OCI-LY1 (cell line): ENCODE measurements around the gene OR52N4.

Source experiments
- H2AFZ ChIP-seq: fragments of 200-600 bp; sonication (generic), shearing (Covaris generic); 2 replicates; pipeline ENCODE4 v1.6.0; 2014; ENCODE audit warnings: antibody characterized with exemption, mild to moderate bottlenecking, low read length
- H3F3A ChIP-seq: fragments of 200-600 bp; sonication (generic), shearing (Covaris generic); 2 replicates; pipeline ENCODE4 v1.6.0; 2014; ENCODE audit warnings: mild to moderate bottlenecking, antibody characterized with exemption, low read length, moderate library complexity; ENCODE audit not compliant: insufficient read depth
- H3K27ac ChIP-seq: fragments of 200-600 bp; sonication (generic); 2 replicates; pipeline ENCODE4 v1.5.1; 2014; ENCODE audit warnings: low read length, mixed run types, mild to moderate bottlenecking, low read depth; ENCODE audit not compliant: poor library complexity, severe bottlenecking
- H3K27me3 ChIP-seq: fragments of 200-600 bp; sonication (generic); 2 replicates; pipeline ENCODE4 v1.6.0; 2014; ENCODE audit warnings: antibody characterized with exemption, mild to moderate bottlenecking, low read length, moderate library complexity; ENCODE audit not compliant: insufficient read depth
- H3K36me3 ChIP-seq: fragments of 200-600 bp; sonication (generic); 2 replicates; pipeline ENCODE4 v1.6.1; 2014; ENCODE audit warnings: mild to moderate bottlenecking, antibody characterized with exemption, low read length, moderate library complexity, mixed read lengths; ENCODE audit not compliant: insufficient read depth
- H3K4me1 ChIP-seq: fragments of 200-600 bp; sonication (generic); 2 replicates; pipeline ENCODE4 v1.5.1; 2014; ENCODE audit warnings: mild to moderate bottlenecking, low read length, moderate library complexity; ENCODE audit not compliant: insufficient read depth, severe bottlenecking
- H3K4me2 ChIP-seq: fragments of 200-600 bp; sonication (generic), shearing (Covaris generic); 2 replicates; pipeline ENCODE4 v1.6.1; 2014; ENCODE audit warnings: low read length
- H3K4me3 ChIP-seq: fragments of 200-600 bp; sonication (generic); 2 replicates; pipeline ENCODE4 v1.5.1; 2014; ENCODE audit warnings: low read length, low read depth, mild to moderate bottlenecking, mixed read lengths; ENCODE audit not compliant: poor library complexity, severe bottlenecking
- H3K79me2 ChIP-seq: fragments of 200-600 bp; shearing (Covaris generic); 2 replicates; pipeline ENCODE4 v1.6.1; 2016; ENCODE audit warnings: mixed run types, low read length, mixed read lengths; ENCODE audit not compliant: insufficient read depth
- H3K9ac ChIP-seq: fragments of 200-600 bp; sonication (generic), shearing (Covaris generic); 2 replicates; pipeline ENCODE4 v1.6.1; 2014; ENCODE audit warnings: mild to moderate bottlenecking, low read length, mixed read lengths
- H3K9me2 ChIP-seq: fragments of 200-600 bp; sonication (generic), shearing (Covaris generic); 2 replicates; pipeline ENCODE4 v1.6.1; 2014; ENCODE audit warnings: low read depth, mild to moderate bottlenecking, low read length, mixed read lengths
- H3K9me3 ChIP-seq: fragments of 200-600 bp; shearing (Covaris generic); 2 replicates; pipeline ENCODE4 v1.6.1; 2014; ENCODE audit warnings: low read length, mixed read lengths
- H4K20me1 ChIP-seq: fragments of 200-600 bp; sonication (generic), shearing (Covaris generic); 2 replicates; pipeline ENCODE4 v1.6.0; 2016; ENCODE audit warnings: mild to moderate bottlenecking, low read length; ENCODE audit not compliant: insufficient read depth
- CTCF ChIP-seq: fragments of 200-600 bp; sonication (generic), shearing (Covaris generic); IDR thresholded peaks from 2 replicates; pipeline ENCODE4 v1.5.1; 2017; ENCODE audit warnings: mild to moderate bottlenecking, antibody characterized with exemption, low read length, moderate library complexity, mixed read lengths
- EZH2 ChIP-seq: fragments of 200-600 bp; sonication (generic), shearing (Covaris generic); IDR thresholded peaks from 2 replicates; pipeline ENCODE4 v1.8.0; 2017; ENCODE audit warnings: borderline replicate concordance, mixed run types, mild to moderate bottlenecking, antibody characterized with exemption, low read length, moderate library complexity, mixed read lengths

OR52N4 gene

GRCh38 chr11:5783255-5783654 lies 29.2 kb downstream of the OR52N4 start, which contains the start of gene OR52N5:
Gene OR52N5 (minus strand): TSS chr11:5783355. CDS start chr11:5778634, 4,721 bp downstream.
- Histone ChIP-seq H3K4me3 (no peak within 1 kb of the TSS), H3K9me2 (no peaks in the 10 kb centered on the region), H3K36me3 (no peaks in the 10 kb centered on the region), H3K4me1 (no peaks in the 10 kb centered on the region), H2AFZ (no peak within 1 kb of the TSS), H4K20me1 (no peaks in the 10 kb centered on the region), H3F3A (no peaks in the 10 kb centered on the region), H3K9me3 (no peaks in the 10 kb centered on the region), H3K27me3 (no peaks in the 10 kb centered on the region), H3K9ac (no peak within 1 kb of the TSS), H3K4me2 (no peak within 1 kb of the TSS), H3K79me2 (no peaks in the 10 kb centered on the region), H3K27ac (no peak within 1 kb of the TSS)
- TF ChIP-seq EZH2 = no peak

GRCh38 chr11:5791165-5791564 lies 37.1 kb downstream of the OR52N4 start, which contains the start of gene OR52N1:
Gene OR52N1 (minus strand): TSS chr11:5791265. CDS start chr11:5788816, 2,449 bp downstream.
- no peaks in the 10 kb centered on the region for H3K27me3 ChIP-seq
- no peak within 1 kb of the TSS for H3K27ac ChIP-seq
- no peaks in the 10 kb centered on the region for H4K20me1 ChIP-seq
- no peak within 1 kb of the TSS for H3K9ac ChIP-seq
- H2AFZ ChIP-seq = no peak within 1 kb of the TSS
- H3K36me3 ChIP-seq = no peaks in the 10 kb centered on the region
- H3K9me3 ChIP-seq = no peaks in the 10 kb centered on the region
- no peak within 1 kb of the TSS for H3K4me3 ChIP-seq
- H3K4me1 ChIP-seq = no peaks in the 10 kb centered on the region
- H3K4me2 ChIP-seq = no peak within 1 kb of the TSS
- no peaks in the 10 kb centered on the region for H3K79me2 ChIP-seq
- no peaks in the 10 kb centered on the region for H3F3A ChIP-seq
- no peaks in the 10 kb centered on the region for H3K9me2 ChIP-seq
- TF ChIP-seq CTCF (no peak), EZH2 (no peak)

- Histone ChIP-seq H3K27me3 (no peaks in the 10 kb centered on the region), H3K36me3 (no peaks in the 10 kb centered on the region), H3K27ac (no peak overlapping the region), H3K9me2 (no peaks in the 10 kb centered on the region), H3K4me2 (no peak overlapping the region), H3K9ac (no peak overlapping the region), H3K4me1 (no peaks in the 10 kb centered on the region), H3K79me2 (no peaks in the 10 kb centered on the region), H3K9me3 (no peaks in the 10 kb centered on the region), H4K20me1 (no peaks in the 10 kb centered on the region), H2AFZ (no peak overlapping the region), H3K4me3 (no peak overlapping the region), H3F3A (no peaks in the 10 kb centered on the region)
- TF ChIP-seq EZH2 (no peak), CTCF (no peak)
Measured at GRCh38 chr11:5796541-5796940, 42.5 kb downstream of the OR52N4 start.

- no peak overlapping the region for H3K9ac ChIP-seq
Measured at GRCh38 chr11:5803982-5804381, 49.9 kb downstream of the OR52N4 start.

More at GRCh38 chr11:5803982-5804381, 49.9 kb downstream of the OR52N4 start:
- H4K20me1 ChIP-seq = no peaks in the 10 kb centered on the region
- no peak overlapping the region for H3K4me3 ChIP-seq
- no peaks in the 10 kb centered on the region for H3K27me3 ChIP-seq
- no peak overlapping the region for H3K4me2 ChIP-seq
- no peaks in the 10 kb centered on the region for H3F3A ChIP-seq
- no peak for TF ChIP-seq CTCF
- no peak for TF ChIP-seq EZH2
- no peaks in the 10 kb centered on the region for H3K36me3 ChIP-seq
- no peaks in the 10 kb centered on the region for H3K9me2 ChIP-seq
- no peak overlapping the region for H2AFZ ChIP-seq
- no peak overlapping the region for H3K27ac ChIP-seq
- H3K79me2 ChIP-seq = no peaks in the 10 kb centered on the region
- no peaks in the 10 kb centered on the region for H3K9me3 ChIP-seq
- H3K4me1 ChIP-seq = no peaks in the 10 kb centered on the region
